ENCODE data around the gene LGALS9C. TPM values are rescaled to one million over a fixed set of nuclear protein-coding genes. Genes with fewer than 3 reads are reported as not detected.
"Not testable (repeated sequence)": the region's sequence is repeated elsewhere in the genome, so short reads cannot be mapped to it uniquely, and the experiment has no call there.

LGALS9C gene
- total RNA-seq, 1 experiment from 2014 or later: not detected

GRCh38 chr17:18528899-18529500 lies 52.4 kb downstream of the LGALS9C start:
- CTCF ChIA-PET; H3K27ac Mint-ChIP-seq (ENCODE audit: unreplicated experiment); H3K27me3 ChIP-seq (replicated peaks; ENCODE audit: control insufficient read depth, insufficient read depth, low read length); H3K4me1 Mint-ChIP-seq (ENCODE audit: low read depth, unreplicated experiment); H3K36me3 Mint-ChIP-seq (ENCODE audit: insufficient read depth, unreplicated experiment); H3K27me3 Mint-ChIP-seq (ENCODE audit: insufficient read depth, unreplicated experiment); H3K4me1 ChIP-seq; H3K9me3 Mint-ChIP-seq (ENCODE audit: unreplicated experiment); intact Hi-C loops (cut with micrococcal nuclease; ENCODE audit: unreplicated experiment); BruUV-seq (replicated peaks); POLR2A ChIA-PET; H3K4me3 Mint-ChIP-seq (ENCODE audit: unreplicated experiment); DNase-seq; H3K4me3 ChIP-seq (ENCODE audit: low read depth, low read length); H3K36me3 ChIP-seq (ENCODE audit: control insufficient read depth, insufficient read depth, low read length); H3K9me3 ChIP-seq: not testable (repeated sequence)

DNA sequence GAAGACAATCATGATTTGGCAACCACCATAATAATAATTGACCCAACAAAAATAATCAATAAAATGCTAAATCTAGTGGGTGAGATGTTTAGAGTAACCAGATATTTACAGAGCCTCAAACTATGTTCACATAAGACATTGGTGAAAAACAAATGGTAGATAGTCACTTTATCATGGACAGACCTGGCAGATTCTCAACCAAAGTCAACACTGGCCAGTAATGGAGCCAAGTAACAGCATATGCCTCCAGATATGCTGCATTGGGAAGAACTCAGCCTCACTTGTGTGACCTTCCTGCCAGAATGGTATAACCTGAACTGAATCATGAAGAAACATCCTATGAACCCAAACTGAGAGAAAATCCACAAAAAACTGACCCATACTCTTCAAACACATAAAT lies 53.8 kb downstream of the LGALS9C start:
- H3K36me3 Mint-ChIP-seq (ENCODE audit: insufficient read depth, unreplicated experiment); DNase-seq; H3K4me1 Mint-ChIP-seq (ENCODE audit: low read depth, unreplicated experiment); H3K9me3 ChIP-seq; H3K36me3 ChIP-seq (ENCODE audit: control insufficient read depth, insufficient read depth, low read length); POLR2A ChIA-PET; H3K4me3 ChIP-seq (ENCODE audit: low read depth, low read length); H3K27me3 ChIP-seq (replicated peaks; ENCODE audit: control insufficient read depth, insufficient read depth, low read length); intact Hi-C loops (cut with micrococcal nuclease; ENCODE audit: unreplicated experiment); H3K4me3 Mint-ChIP-seq (ENCODE audit: unreplicated experiment); BruUV-seq (replicated peaks); H3K27me3 Mint-ChIP-seq (ENCODE audit: insufficient read depth, unreplicated experiment); CTCF ChIA-PET; H3K9me3 Mint-ChIP-seq (ENCODE audit: unreplicated experiment); H3K4me1 ChIP-seq; H3K27ac Mint-ChIP-seq (ENCODE audit: unreplicated experiment): not testable (repeated sequence)

GRCh38 chr17:18542234-18542633 lies 65.6 kb downstream of the LGALS9C start:
- CTCF ChIA-PET; DNase-seq; H3K4me1 ChIP-seq; H3K36me3 Mint-ChIP-seq (ENCODE audit: insufficient read depth, unreplicated experiment); H3K4me3 ChIP-seq (ENCODE audit: low read depth, low read length); POLR2A ChIA-PET; H3K4me3 Mint-ChIP-seq (ENCODE audit: unreplicated experiment); H3K9me3 ChIP-seq; H3K27me3 Mint-ChIP-seq (ENCODE audit: insufficient read depth, unreplicated experiment); H3K9me3 Mint-ChIP-seq (ENCODE audit: unreplicated experiment); BruUV-seq (replicated peaks); H3K27ac Mint-ChIP-seq (ENCODE audit: unreplicated experiment); H3K36me3 ChIP-seq (ENCODE audit: control insufficient read depth, insufficient read depth, low read length); H3K27me3 ChIP-seq (replicated peaks; ENCODE audit: control insufficient read depth, insufficient read depth, low read length); intact Hi-C loops (cut with micrococcal nuclease; ENCODE audit: unreplicated experiment); H3K4me1 Mint-ChIP-seq (ENCODE audit: low read depth, unreplicated experiment): not testable (repeated sequence)

DNA sequence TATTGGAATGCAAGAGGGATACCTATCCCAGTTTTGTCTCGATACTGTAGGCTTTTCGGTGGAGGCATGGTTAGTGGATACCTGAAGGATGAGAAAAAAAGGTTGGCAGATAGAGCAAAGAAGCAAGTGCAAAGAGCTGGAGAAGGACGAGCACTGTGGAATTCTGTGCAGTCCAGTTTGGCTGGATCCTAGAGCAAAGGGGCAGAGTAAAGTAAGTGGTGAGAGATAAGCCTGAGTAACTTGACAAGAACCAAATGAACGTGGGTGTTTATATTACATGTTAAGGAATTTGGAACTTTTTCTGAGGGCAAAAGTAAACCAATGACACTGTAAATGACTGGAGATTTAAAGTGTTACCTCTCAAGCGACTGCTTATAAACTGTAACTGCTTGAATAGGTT lies 66.3 kb downstream of the LGALS9C start:
- POLR2A ChIA-PET; intact Hi-C loops (cut with micrococcal nuclease; ENCODE audit: unreplicated experiment); H3K27me3 ChIP-seq (replicated peaks; ENCODE audit: control insufficient read depth, insufficient read depth, low read length): not testable (repeated sequence)

More for the DNA sequence above, 66.3 kb downstream of the LGALS9C start:
- H3K4me1 ChIP-seq; H3K9me3 Mint-ChIP-seq (ENCODE audit: unreplicated experiment); H3K4me3 ChIP-seq (ENCODE audit: low read depth, low read length); H3K27me3 Mint-ChIP-seq (ENCODE audit: insufficient read depth, unreplicated experiment); H3K36me3 Mint-ChIP-seq (ENCODE audit: insufficient read depth, unreplicated experiment); H3K4me3 Mint-ChIP-seq (ENCODE audit: unreplicated experiment); H3K27ac Mint-ChIP-seq (ENCODE audit: unreplicated experiment); H3K9me3 ChIP-seq; H3K36me3 ChIP-seq (ENCODE audit: control insufficient read depth, insufficient read depth, low read length); CTCF ChIA-PET; H3K4me1 Mint-ChIP-seq (ENCODE audit: low read depth, unreplicated experiment); BruUV-seq (replicated peaks); DNase-seq: not testable (repeated sequence)

Other genes with a start within 250 kb of the LGALS9C start
- gene FLII, start 218.1 kb upstream of the LGALS9C start, total RNA-seq (2022): 343 and 392 TPM in 2 replicates
- gene MIEF2, start 216.1 kb upstream of the LGALS9C start, total RNA-seq (2022): 22.3 and 22.8 TPM in 2 replicates
- 73.7 and 81.1 TPM in 2 replicates for gene TOP3A, start 161.8 kb upstream of the LGALS9C start, total RNA-seq (2022)
- gene SMCR8, start 161.5 kb upstream of the LGALS9C start, total RNA-seq (2022): 28.4 TPM in 2 replicates
- gene SHMT1, start 113.2 kb upstream of the LGALS9C start, total RNA-seq (2022): 69.4 and 72.4 TPM in 2 replicates
- not detected in 2 replicates for gene EVPLL, start 99.0 kb upstream of the LGALS9C start, total RNA-seq (2022)
- gene TBC1D28, start 167.6 kb downstream of the LGALS9C start, total RNA-seq (2022): not detected in 2 replicates
- gene FOXO3B, start 205.5 kb downstream of the LGALS9C start, total RNA-seq (2022): 7.0 and 7.3 TPM in 2 replicates